Spinal cord (tissue), 10 donors: ENCODE results near the gene MID1. TPM values are rescaled to one million over a fixed set of nuclear protein-coding genes. Genes with fewer than 3 reads are reported as not detected.

Experiments used
- DNase-seq, 6 donors: peaks; one replicate each; pipeline versions ENCODE4 v3.0.0 to v3.0.0-alpha.2; 2013 to 2015; ENCODE audit warnings: low spot score in 6 of 6, low read depth in 4 of 6
- H3K27ac ChIP-seq: one replicate; pipeline ENCODE4 v1.5.1; 2013; ENCODE audit warnings: low read depth, low read length, control low read depth
- H3K27me3 ChIP-seq: one replicate; pipeline ENCODE4 v1.6.1; 2013; ENCODE audit warnings: low read length; ENCODE audit not compliant: control insufficient read depth, insufficient read depth
- H3K36me3 ChIP-seq: one replicate; pipeline ENCODE4 v1.6.1; 2013; ENCODE audit warnings: low read length; ENCODE audit not compliant: control insufficient read depth, insufficient read depth
- H3K4me1 ChIP-seq: one replicate; pipeline ENCODE4 v1.6.1; 2013; ENCODE audit warnings: low read length; ENCODE audit not compliant: control insufficient read depth, insufficient read depth
- H3K4me3 ChIP-seq: one replicate; pipeline ENCODE4 v1.5.1; 2013; ENCODE audit warnings: low read depth, low read length, control low read depth
- H3K9me3 ChIP-seq: one replicate; pipeline ENCODE4 v1.6.1; 2013; ENCODE audit warnings: low read length; ENCODE audit not compliant: control insufficient read depth, insufficient read depth
- WGBS: methylation state at CpG from one replicate; pipeline ENCODE4 v1.1.5; 2013; ENCODE audit warnings: missing lambda C conversion rate; ENCODE audit not compliant: insufficient coverage; 5-methylcytosine and 5-hydroxymethylcytosine counted together
- polyA plus RNA-seq, 2 donors: library from polyadenylated mRNA; unstranded; fragments of 120-200 nt; gene quantifications; one replicate each; pipeline ENCODE4 v1.2.1, GENCODE V29; 2013; ENCODE audit not compliant: insufficient read length in 2 of 2
- total RNA-seq, 2 donors: library from RNA; depleted of rRNA in 1 of 2; stranded (reverse); fragments of 120-200 nt in 1 of 2; fragments of >200 nt in 1 of 2; gene quantifications; one replicate each; pipeline versions ENCODE4 v1.2.3 to v1.2.4, GENCODE V29; 2013 to 2014
- donor health status: healthy.

Gene MID1
- total and polyA plus RNA-seq, 4 donors, result 6.2 to 22.7 (median 9.5) TPM

DNA sequence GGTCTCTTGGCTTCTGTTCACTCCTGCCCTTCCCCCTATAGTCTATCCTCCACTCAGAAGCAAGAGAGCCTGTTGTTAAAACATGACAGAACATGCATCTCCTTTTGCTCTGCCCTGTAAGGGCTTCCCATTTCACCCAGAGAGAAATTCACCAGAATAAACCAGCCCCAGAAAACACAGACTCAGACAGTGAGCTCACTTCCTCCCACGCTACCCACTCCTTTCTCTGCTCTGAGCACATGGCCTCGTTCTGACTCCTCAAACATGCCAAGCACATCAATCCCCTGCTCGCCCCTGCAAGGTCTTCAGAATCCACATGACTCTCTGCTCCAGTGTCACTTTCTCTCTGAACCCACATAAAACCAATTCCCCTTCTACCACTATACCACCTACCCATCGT is 50.4 kb downstream of the MID1 start:
- no peak for DNase-seq
- Histone ChIP-seq H3K9me3 (no peaks in the 10 kb centered on the region), H3K27ac (no peak overlapping the region), H3K27me3 (peaks cover 3% of the 10 kb centered on the region), H3K4me1 (no peaks in the 10 kb centered on the region), H3K36me3 (peaks cover 3% of the 10 kb centered on the region), H3K4me3 (no peak overlapping the region)
- WGBS, result 45% methylated on average over 3 of the region's 4 CpGs

DNA sequence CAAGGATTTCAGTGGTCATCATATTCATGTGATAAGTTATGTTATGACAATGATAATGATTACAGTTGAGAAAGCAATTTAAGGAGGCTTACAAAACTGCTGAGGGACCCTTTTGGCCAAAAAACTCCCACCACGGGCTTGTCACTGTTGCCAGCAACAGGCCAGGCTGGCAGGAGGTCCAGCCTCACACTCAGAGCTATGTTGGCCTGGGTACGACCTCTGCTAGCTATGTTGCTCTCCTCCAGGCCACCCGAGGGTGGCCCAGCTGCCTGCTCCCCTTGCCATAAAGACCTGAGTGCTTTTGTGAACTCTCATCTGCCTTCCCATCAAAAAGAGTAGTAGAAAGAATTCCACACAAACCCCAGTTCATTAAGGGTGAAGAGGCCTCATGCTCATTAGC is 52.0 kb downstream of the MID1 start:
- no peak overlapping the region for H3K4me3 ChIP-seq
- H3K36me3 ChIP-seq, result peaks cover 3% of the 10 kb centered on the region
- H3K27me3 ChIP-seq, result no peaks in the 10 kb centered on the region
- H3K4me1 ChIP-seq, result no peaks in the 10 kb centered on the region
- no peak for DNase-seq
- 64% methylated on average over 3 of the region's 3 CpGs for WGBS
- no peak overlapping the region for H3K27ac ChIP-seq
- no peaks in the 10 kb centered on the region for H3K9me3 ChIP-seq

DNA sequence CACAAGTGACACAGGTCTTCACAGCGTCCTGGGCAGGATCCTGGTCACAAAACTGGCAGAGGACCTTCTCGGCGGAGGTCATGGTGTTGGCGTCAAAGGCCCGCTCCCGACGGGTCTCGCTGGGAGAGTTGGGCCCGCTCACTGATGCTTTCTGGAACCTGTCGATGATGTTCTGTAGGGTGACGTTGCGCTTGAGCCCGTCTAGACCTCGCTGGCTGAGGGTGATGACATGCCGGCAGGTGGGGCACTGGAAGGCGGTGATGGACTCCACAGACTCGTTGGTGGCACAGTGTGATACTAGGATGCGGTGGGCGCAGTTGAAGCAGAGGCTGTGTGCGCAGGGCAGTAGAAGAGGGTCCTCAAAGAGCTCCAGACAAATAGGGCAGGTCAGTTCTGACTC is 53.2 kb downstream of the MID1 start:
- Histone ChIP-seq H3K27me3 (no peaks in the 10 kb centered on the region), H3K27ac (no peak overlapping the region), H3K36me3 (peaks cover 3% of the 10 kb centered on the region), H3K4me3 (no peak overlapping the region), H3K9me3 (no peaks in the 10 kb centered on the region), H3K4me1 (no peaks in the 10 kb centered on the region)
- WGBS, result 86% methylated on average over 20 of the region's 20 CpGs
- no peak for DNase-seq

DNA sequence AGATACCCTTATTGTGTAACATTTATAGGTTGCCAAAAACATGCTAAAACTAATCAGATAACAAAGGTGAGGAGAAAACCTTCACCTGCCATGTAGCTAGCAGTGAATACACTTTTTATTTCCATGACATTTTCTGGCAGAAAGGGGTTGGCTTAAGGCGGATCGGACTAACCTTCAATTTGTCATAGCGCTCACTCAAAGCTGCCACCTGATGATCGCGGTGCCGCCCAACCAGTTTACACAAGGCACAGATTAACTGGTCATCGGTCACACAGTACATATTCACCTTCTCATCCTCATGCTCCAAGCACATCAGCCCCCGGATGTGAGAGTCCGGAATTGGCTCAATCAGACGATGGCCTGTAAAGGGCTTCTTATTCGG is 53.7 kb downstream of the MID1 start:
- Histone ChIP-seq H3K4me1 (no peaks in the 10 kb centered on the region), H3K4me3 (no peak overlapping the region), H3K9me3 (no peaks in the 10 kb centered on the region), H3K36me3 (peaks cover 3% of the 10 kb centered on the region), H3K27ac (no peak overlapping the region), H3K27me3 (no peaks in the 10 kb centered on the region)
- no peak for DNase-seq
- WGBS, result 88% methylated on average over 11 of the region's 11 CpGs

DNA sequence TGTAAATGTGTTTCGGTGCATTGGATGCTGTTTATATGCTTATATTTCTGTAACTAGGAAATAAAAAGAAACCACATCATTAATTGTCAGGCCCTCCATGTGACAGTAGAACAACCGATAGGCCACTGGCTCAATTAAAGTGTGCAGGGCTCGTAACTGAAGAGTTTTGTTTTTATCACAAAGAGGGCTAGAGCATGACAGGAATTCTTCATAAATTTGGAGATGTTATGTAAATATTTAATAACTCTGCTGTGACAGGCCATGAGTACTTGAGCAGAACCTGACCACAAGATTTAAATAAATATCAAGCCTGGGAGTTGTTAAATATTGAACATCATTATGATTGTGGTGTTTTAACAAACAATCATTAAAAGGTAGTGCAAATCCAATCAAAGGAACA is 55.9 kb downstream of the MID1 start:
- Histone ChIP-seq H3K4me1 (no peaks in the 10 kb centered on the region), H3K27me3 (no peaks in the 10 kb centered on the region), H3K36me3 (peaks cover 3% of the 10 kb centered on the region), H3K9me3 (no peaks in the 10 kb centered on the region), H3K27ac (no peak overlapping the region), H3K4me3 (no peak overlapping the region)
- 63% methylated on average over 2 of the region's 3 CpGs for WGBS
- DNase-seq, result no peak

DNA sequence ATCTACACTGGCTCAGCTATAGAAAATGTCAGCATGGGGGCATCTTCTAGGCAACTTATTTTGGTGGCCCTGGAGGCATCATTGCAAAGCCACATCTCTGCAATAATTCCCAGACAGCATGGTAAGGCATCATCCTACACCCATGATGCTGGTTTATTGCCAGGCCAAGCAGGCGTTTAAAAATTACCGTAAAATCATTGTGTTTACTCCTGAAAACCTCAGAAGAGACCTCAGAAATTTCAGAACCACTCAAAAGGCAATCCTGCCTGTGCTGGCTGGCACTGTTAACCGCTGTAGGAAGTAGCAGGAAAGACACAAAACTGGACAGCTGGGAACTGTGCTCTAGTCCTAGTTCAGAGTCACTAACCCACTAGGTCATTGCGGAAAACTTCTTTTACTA is 63.2 kb downstream of the MID1 start:
- H3K4me1 ChIP-seq, result no peaks in the 10 kb centered on the region
- H3K27me3 ChIP-seq, result no peaks in the 10 kb centered on the region
- no peak overlapping the region for H3K4me3 ChIP-seq
- 71% methylated on average over 3 of the region's 4 CpGs for whole genome bisulfite sequencing
- H3K36me3 ChIP-seq, result no peaks in the 10 kb centered on the region
- no peak for DNase-seq
- H3K9me3 ChIP-seq, result peaks cover 1% of the 10 kb centered on the region
- H3K27ac ChIP-seq, result no peak overlapping the region

DNA sequence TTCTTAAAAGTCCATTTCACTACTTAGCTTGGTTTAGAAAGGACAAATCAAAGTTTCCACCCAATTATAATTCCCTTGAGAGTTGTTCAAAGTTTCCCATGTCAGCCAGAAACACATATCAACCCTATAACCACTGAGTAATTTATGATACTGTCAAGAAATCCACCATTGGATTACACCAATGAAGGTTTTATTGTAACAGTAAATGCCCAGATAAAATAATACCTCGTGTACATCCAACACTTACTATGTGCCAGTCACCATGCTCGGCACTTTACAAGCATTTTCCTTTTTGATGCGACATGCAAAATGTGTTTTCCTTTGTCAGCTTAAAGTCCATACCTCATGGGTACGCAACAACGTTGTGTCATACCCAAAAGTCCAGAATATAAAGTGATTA is 64.0 kb downstream of the MID1 start:
- Histone ChIP-seq H3K4me1 (no peaks in the 10 kb centered on the region), H3K36me3 (no peaks in the 10 kb centered on the region), H3K9me3 (peaks cover 1% of the 10 kb centered on the region), H3K27me3 (no peaks in the 10 kb centered on the region), H3K4me3 (no peak overlapping the region), H3K27ac (no peak overlapping the region)
- DNase-seq, result no peak
- no CpG with 5 or more reads among the region's 5 CpGs for WGBS

DNA sequence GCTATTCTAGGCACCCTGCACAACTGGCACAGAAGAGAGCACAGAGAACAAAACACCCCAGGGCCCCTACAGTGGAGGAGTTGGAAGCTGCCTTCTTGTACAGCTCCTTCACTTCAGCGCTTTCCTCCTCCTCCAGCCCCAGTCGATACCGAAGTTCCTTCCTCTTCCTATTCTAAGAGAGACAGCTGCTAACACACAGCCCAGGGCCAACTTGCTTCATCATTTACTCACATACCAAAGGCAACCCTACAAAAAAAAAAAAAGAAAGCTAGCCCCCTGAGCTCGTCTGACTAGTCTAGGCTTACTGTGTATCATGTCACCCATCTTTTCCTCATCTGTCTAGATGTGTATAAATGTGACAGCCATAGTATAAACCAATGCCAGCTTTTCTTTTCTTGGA is 64.5 kb downstream of the MID1 start:
- H3K4me1 ChIP-seq, result no peaks in the 10 kb centered on the region
- no CpG with 5 or more reads among the region's 4 CpGs for WGBS
- no peak overlapping the region for H3K4me3 ChIP-seq
- no peak overlapping the region for H3K27ac ChIP-seq
- H3K36me3 ChIP-seq, result no peaks in the 10 kb centered on the region
- H3K27me3 ChIP-seq, result no peaks in the 10 kb centered on the region
- peaks cover 1% of the 10 kb centered on the region for H3K9me3 ChIP-seq
- DNase-seq, result no peak

DNA sequence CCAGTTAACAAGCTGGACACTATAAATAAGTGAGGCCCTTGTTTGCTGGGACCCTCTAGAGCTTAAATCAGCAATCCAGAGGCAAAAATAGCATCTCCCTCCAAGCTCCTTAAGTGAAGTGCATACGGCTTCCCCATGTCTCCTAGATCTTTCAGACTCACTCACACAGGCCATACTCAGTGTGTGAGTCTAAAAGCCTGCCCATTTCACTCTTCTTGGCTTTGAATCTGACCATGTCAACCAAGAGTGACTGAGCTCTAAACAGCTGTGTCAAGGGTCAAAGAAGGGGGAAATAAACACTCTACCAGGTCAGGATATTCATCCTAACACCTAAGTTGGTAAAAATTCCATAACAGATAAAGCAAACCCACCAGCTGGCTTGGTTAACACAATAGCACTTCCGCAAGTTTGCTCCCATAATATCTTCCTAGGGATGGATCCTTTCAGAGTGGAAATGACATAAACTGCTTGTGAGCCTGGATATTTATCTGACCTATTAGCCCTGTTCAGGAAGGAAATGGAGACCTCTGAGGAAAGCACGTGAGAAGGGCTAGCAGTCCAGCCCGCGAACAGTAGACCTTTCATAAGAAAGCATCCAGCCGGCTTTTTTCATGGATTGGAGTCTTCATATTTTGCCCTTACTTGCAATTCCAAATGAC is 65.6 kb downstream of the MID1 start:
- Histone ChIP-seq H3K36me3 (no peaks in the 10 kb centered on the region), H3K9me3 (peaks cover 1% of the 10 kb centered on the region), H3K27ac (peak overlapping the region; percentile 57), H3K27me3 (peaks cover 2% of the 10 kb centered on the region), H3K4me1 (no peaks in the 10 kb centered on the region), H3K4me3 (no peak overlapping the region)
- WGBS, result 68% methylated on average over 4 of the region's 6 CpGs
- no peak for DNase-seq

DNA sequence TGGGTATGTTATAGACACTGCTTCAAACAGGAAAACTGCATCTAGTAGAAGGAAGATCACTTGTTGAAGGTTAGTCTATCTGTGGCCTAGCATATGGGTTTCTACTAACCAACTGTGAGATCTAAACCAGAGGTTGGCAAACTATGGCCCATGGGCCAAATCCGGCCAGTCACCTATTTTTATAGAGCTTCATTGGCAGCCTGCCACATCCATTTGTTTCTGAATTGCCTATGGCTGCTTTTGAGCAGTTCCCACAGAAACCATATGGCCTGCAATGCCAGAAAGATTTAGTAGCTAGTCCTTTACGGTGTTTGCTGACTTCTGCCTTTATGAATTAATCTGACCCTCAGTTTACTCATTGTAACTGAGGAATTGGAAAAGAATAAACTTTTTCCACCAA is 71.1 kb downstream of the MID1 start:
- 33% methylated on average over 1 of the region's 2 CpGs for WGBS
- DNase-seq, result peak in 1 of 6 donors; percentile 11
- no peaks in the 10 kb centered on the region for H3K36me3 ChIP-seq

More for the DNA sequence above, 71.1 kb downstream of the MID1 start:
- Histone ChIP-seq H3K27me3 (peaks cover 2% of the 10 kb centered on the region), H3K27ac (no peak overlapping the region), H3K4me1 (no peaks in the 10 kb centered on the region), H3K9me3 (peaks cover 1% of the 10 kb centered on the region), H3K4me3 (no peak overlapping the region)
